Ascending aorta (tissue), 2 donors: ENCODE results near the gene SLC35F3. TPM values are rescaled to one million over a fixed set of nuclear protein-coding genes. Genes with fewer than 3 reads are reported as not detected.

Experiments used
- DNase-seq, 2 donors: peaks; one replicate each; pipeline ENCODE4 v3.0.0-alpha.2; 2019; ENCODE audit warnings: low spot score in 2 of 2
- H3K27ac ChIP-seq, 2 donors: fragments of 200-600 bp; sonication (generic); one replicate each; pipeline ENCODE4 v1.5.1; 2016 to 2017; ENCODE audit warnings: mild to moderate bottlenecking in 1 of 2
- H3K27me3 ChIP-seq: fragments of 200-600 bp; sonication (generic); one replicate; pipeline ENCODE4 v1.5.1; 2017
- H3K36me3 ChIP-seq, 2 donors: fragments of 200-600 bp; sonication (generic); one replicate each; pipeline ENCODE4 v1.5.1; 2016
- H3K4me1 ChIP-seq, 2 donors: fragments of 200-600 bp; sonication (generic); one replicate each; pipeline ENCODE4 v1.5.1; 2016 to 2017; ENCODE audit warnings: mild to moderate bottlenecking in 1 of 2
- H3K4me3 ChIP-seq, 2 donors: fragments of 200-600 bp; sonication (generic); one replicate each; pipeline ENCODE4 v1.5.1; 2016 to 2017; ENCODE audit warnings: mild to moderate bottlenecking in 1 of 2
- H3K9me3 ChIP-seq, 2 donors: fragments of 200-600 bp; sonication (generic); one replicate each; pipeline ENCODE4 v1.5.1; 2016
- intact Hi-C: fragments of 100-400 bp; cut with DNase I; formaldehyde crosslinking; loops from one replicate; pipeline ENCODE4 v1.15.1; 2023
- total RNA-seq: library from RNA; depleted of rRNA; stranded (reverse); fragments of >200 nt; gene quantifications from one replicate; pipeline ENCODE4 v1.1.0, GENCODE V29; 2016
- TF ChIP-seq, protein P1 (sequence below), 3 experiments: fragments of 200-600 bp in 2 of 3; fragments of 450-650 bp in 1 of 3; sonication (generic) in 2 of 3; IDR thresholded peaks; one replicate each; pipeline ENCODE4 v1.5.1; 2016 to 2019; ENCODE audit warnings: antibody characterized with exemption in 3 of 3, mild to moderate bottlenecking in 1 of 3, moderate library complexity in 1 of 3

SLC35F3 gene
- total RNA-seq, 1 donor from 2014 or later: 1.4 TPM

DNA sequence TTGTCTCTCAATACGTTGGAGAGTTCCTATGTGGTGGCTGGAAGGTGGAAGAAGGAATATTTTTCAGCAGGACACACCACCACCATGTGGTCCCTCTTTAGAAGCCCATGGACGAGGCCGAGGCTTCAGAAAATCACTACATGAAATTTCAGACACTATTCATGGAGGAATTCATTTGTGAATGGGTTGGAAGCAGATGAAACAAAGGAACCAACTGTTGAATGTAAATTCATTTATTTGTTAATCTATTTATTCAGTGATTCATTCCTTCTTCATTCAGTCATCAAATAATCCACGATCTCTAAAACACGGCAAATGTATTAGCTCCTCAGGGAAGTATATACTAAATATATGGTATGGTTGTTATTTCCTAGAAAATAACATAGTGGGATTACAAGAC, 12.2 kb downstream of the SLC35F3 start:
- no peaks in the 10 kb centered on the region for H3K36me3 ChIP-seq
- H3K4me1 ChIP-seq: no peaks in the 10 kb centered on the region
- no peak for DNase-seq
- H3K9me3 ChIP-seq: no peaks in the 10 kb centered on the region
- TF ChIP-seq, protein P1, sequence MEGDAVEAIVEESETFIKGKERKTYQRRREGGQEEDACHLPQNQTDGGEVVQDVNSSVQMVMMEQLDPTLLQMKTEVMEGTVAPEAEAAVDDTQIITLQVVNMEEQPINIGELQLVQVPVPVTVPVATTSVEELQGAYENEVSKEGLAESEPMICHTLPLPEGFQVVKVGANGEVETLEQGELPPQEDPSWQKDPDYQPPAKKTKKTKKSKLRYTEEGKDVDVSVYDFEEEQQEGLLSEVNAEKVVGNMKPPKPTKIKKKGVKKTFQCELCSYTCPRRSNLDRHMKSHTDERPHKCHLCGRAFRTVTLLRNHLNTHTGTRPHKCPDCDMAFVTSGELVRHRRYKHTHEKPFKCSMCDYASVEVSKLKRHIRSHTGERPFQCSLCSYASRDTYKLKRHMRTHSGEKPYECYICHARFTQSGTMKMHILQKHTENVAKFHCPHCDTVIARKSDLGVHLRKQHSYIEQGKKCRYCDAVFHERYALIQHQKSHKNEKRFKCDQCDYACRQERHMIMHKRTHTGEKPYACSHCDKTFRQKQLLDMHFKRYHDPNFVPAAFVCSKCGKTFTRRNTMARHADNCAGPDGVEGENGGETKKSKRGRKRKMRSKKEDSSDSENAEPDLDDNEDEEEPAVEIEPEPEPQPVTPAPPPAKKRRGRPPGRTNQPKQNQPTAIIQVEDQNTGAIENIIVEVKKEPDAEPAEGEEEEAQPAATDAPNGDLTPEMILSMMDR (IDR thresholded peaks at IDR 0.05): no peak
- H3K27ac ChIP-seq: no peak overlapping the region
- H3K27me3 ChIP-seq: no peaks in the 10 kb centered on the region
- intact Hi-C loops: no loop called here
- no peak overlapping the region for H3K4me3 ChIP-seq

GRCh38 chr1:233919786-233920185, 15.3 kb downstream of the SLC35F3 start:
- Histone ChIP-seq H3K36me3 (no peaks in the 10 kb centered on the region), H3K27ac (no peak overlapping the region), H3K4me1 (no peaks in the 10 kb centered on the region), H3K9me3 (no peaks in the 10 kb centered on the region), H3K27me3 (no peaks in the 10 kb centered on the region), H3K4me3 (no peak overlapping the region)
- intact Hi-C loops: no loop called here
- no peak for DNase-seq
- TF ChIP-seq, protein P1 (IDR thresholded peaks at IDR 0.05): no peak

DNA sequence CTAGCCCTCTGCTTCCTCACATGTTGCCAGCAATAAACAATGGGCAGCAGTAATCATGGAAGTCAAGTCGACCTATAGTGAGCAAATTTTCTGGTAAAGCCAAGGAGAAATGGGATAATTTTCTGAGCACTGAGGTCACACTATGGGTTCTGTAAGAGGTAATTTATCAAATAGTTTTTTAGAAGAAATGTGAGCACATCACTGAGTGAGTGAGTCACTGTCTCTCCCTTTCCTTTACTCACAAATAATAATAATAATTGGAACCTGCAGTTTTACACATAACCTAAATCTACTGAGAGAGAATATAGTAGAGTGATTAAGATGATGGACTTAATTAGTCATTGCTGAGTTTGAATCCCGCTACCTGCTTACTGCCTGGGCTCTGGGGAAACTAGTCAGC, 23.6 kb downstream of the SLC35F3 start:
- Histone ChIP-seq H3K4me1 (no peaks in the 10 kb centered on the region), H3K4me3 (no peak overlapping the region), H3K27ac (no peak overlapping the region), H3K27me3 (no peaks in the 10 kb centered on the region), H3K9me3 (no peaks in the 10 kb centered on the region), H3K36me3 (no peaks in the 10 kb centered on the region)
- TF ChIP-seq, protein P1 (IDR thresholded peaks at IDR 0.05): no peak
- DNase-seq: no peak
- intact Hi-C loops: no loop called here

DNA sequence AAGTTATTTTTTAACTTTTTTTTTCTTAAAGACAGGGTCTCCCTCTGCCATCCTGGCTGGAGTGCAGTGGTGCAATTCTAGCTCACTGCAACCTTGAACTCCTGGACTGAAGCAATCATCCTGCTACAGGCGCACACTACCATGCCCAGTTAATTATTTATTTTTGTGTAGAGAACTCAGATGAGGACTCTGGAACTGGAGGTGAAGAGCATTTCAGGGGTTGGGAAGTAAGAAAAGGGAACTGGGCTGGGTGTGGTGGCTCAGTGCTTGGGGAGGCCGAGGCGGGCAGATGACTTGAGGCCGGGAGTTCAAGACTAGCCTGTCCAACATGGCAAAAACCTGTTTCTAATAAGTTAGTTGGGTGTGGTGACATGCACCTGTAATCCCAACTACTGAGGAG, 28.9 kb downstream of the SLC35F3 start:
- H3K27ac ChIP-seq: no peak overlapping the region
- H3K9me3 ChIP-seq: no peaks in the 10 kb centered on the region
- H3K36me3 ChIP-seq: no peaks in the 10 kb centered on the region
- DNase-seq: no peak
- TF ChIP-seq, protein P1 (IDR thresholded peaks at IDR 0.05): no peak
- H3K4me1 ChIP-seq: no peaks in the 10 kb centered on the region
- no peaks in the 10 kb centered on the region for H3K27me3 ChIP-seq
- H3K4me3 ChIP-seq: no peak overlapping the region
- intact Hi-C loops: no loop called here

GRCh38 chr1:233935297-233935868, 30.9 kb downstream of the SLC35F3 start:
- TF ChIP-seq, protein P1 (IDR thresholded peaks at IDR 0.05): no peak
- Histone ChIP-seq H3K4me1 (no peaks in the 10 kb centered on the region), H3K36me3 (no peaks in the 10 kb centered on the region), H3K27me3 (no peaks in the 10 kb centered on the region), H3K27ac (no peak overlapping the region), H3K9me3 (no peaks in the 10 kb centered on the region), H3K4me3 (no peak overlapping the region)
- no peak for DNase-seq
- intact Hi-C loops: no loop called here

GRCh38 chr1:233936422-233936821, 31.9 kb downstream of the SLC35F3 start:
- intact Hi-C loops: no loop called here
- H3K36me3 ChIP-seq: no peaks in the 10 kb centered on the region
- DNase-seq: no peak
- H3K27me3 ChIP-seq: no peaks in the 10 kb centered on the region
- no peak overlapping the region for H3K27ac ChIP-seq
- no peak overlapping the region for H3K4me3 ChIP-seq
- H3K9me3 ChIP-seq: no peaks in the 10 kb centered on the region
- H3K4me1 ChIP-seq: no peaks in the 10 kb centered on the region
- TF ChIP-seq, protein P1 (IDR thresholded peaks at IDR 0.05): no peak
